ENCODE measurements around the gene NLGN1. TPM values are rescaled to one million over a fixed set of nuclear protein-coding genes. Genes with fewer than 3 reads are reported as not detected.

NLGN1 gene
- total RNA-seq, 1 donor from 2014 or later = not detected

GRCh38 chr3:174325171-174325570, 927.6 kb downstream of the NLGN1 start:
- no peak overlapping the region for H3K4me3 Mint-ChIP-seq (ENCODE audit: unreplicated experiment)
- peaks cover 3% of the 10 kb centered on the region for H3K36me3 Mint-ChIP-seq (ENCODE audit: low read depth)
- peaks cover 26% of the 10 kb centered on the region for H3K4me1 Mint-ChIP-seq (ENCODE audit: low read depth)

GRCh38 chr3:174325834-174326700, 928.5 kb downstream of the NLGN1 start:
- peaks cover 35% of the 10 kb centered on the region for H3K4me1 Mint-ChIP-seq (ENCODE audit: low read depth)
- H3K36me3 Mint-ChIP-seq (ENCODE audit: low read depth) = no peaks in the 10 kb centered on the region
- peak; percentile 53 for TF ChIP-seq CTCF (IDR thresholded peaks at IDR 0.05)
- no peak for DNase-seq (ENCODE audit: low spot score)
- no peak overlapping the region for H3K4me3 Mint-ChIP-seq (ENCODE audit: unreplicated experiment)
- H3K27me3 Mint-ChIP-seq (ENCODE audit: low read depth) = no peaks in the 10 kb centered on the region
- no peak overlapping the region for H3K27ac Mint-ChIP-seq (ENCODE audit: unreplicated experiment)
- H3K9me3 Mint-ChIP-seq (ENCODE audit: low read depth) = peaks cover 9% of the 10 kb centered on the region

More at GRCh38 chr3:174325171-174325570, 927.6 kb downstream of the NLGN1 start:
- Mint-ChIP-seq H3K27me3 (ENCODE audit: low read depth) (no peaks in the 10 kb centered on the region), H3K27ac (ENCODE audit: unreplicated experiment) (no peak overlapping the region), H3K9me3 (ENCODE audit: low read depth) (peaks cover 18% of the 10 kb centered on the region)
- no peak for TF ChIP-seq CTCF (IDR thresholded peaks at IDR 0.05)
- DNase-seq (ENCODE audit: low spot score) = no peak

GRCh38 chr3:174329321-174329720, 931.8 kb downstream of the NLGN1 start:
- TF ChIP-seq CTCF (IDR thresholded peaks at IDR 0.05) = no peak
- DNase-seq (ENCODE audit: low spot score) = no peak
- no peak overlapping the region for H3K4me3 Mint-ChIP-seq (ENCODE audit: unreplicated experiment)
- H3K4me1 Mint-ChIP-seq (ENCODE audit: low read depth) = peaks cover 35% of the 10 kb centered on the region
- peaks cover 3% of the 10 kb centered on the region for H3K9me3 Mint-ChIP-seq (ENCODE audit: low read depth)
- H3K27me3 Mint-ChIP-seq (ENCODE audit: low read depth) = no peaks in the 10 kb centered on the region
- H3K36me3 Mint-ChIP-seq (ENCODE audit: low read depth) = no peaks in the 10 kb centered on the region
- H3K27ac Mint-ChIP-seq (ENCODE audit: unreplicated experiment) = no peak overlapping the region

- DNase-seq (ENCODE audit: low spot score) = no peak
- H3K4me1 Mint-ChIP-seq (ENCODE audit: low read depth) = peaks cover 34% of the 10 kb centered on the region
- peaks cover 3% of the 10 kb centered on the region for H3K9me3 Mint-ChIP-seq (ENCODE audit: low read depth)
- no peak for TF ChIP-seq CTCF (IDR thresholded peaks at IDR 0.05)
- H3K27me3 Mint-ChIP-seq (ENCODE audit: low read depth) = no peaks in the 10 kb centered on the region
- H3K27ac Mint-ChIP-seq (ENCODE audit: unreplicated experiment) = no peak overlapping the region
- H3K4me3 Mint-ChIP-seq (ENCODE audit: unreplicated experiment) = no peak overlapping the region
- H3K36me3 Mint-ChIP-seq (ENCODE audit: low read depth) = no peaks in the 10 kb centered on the region
Measured at GRCh38 chr3:174330303-174330702, 932.8 kb downstream of the NLGN1 start.

GRCh38 chr3:174331095-174331800, 933.7 kb downstream of the NLGN1 start:
- no peaks in the 10 kb centered on the region for H3K27me3 Mint-ChIP-seq (ENCODE audit: low read depth)
- H3K9me3 Mint-ChIP-seq (ENCODE audit: low read depth) = peaks cover 3% of the 10 kb centered on the region
- H3K27ac Mint-ChIP-seq (ENCODE audit: unreplicated experiment) = no peak overlapping the region
- TF ChIP-seq CTCF (IDR thresholded peaks at IDR 0.05) = no peak
- peaks cover 24% of the 10 kb centered on the region for H3K4me1 Mint-ChIP-seq (ENCODE audit: low read depth)
- H3K36me3 Mint-ChIP-seq (ENCODE audit: low read depth) = no peaks in the 10 kb centered on the region
- H3K4me3 Mint-ChIP-seq (ENCODE audit: unreplicated experiment) = no peak overlapping the region
- DNase-seq (ENCODE audit: low spot score) = no peak
